Measurements from ENCODE around the gene DCC. TPM values are rescaled to one million over a fixed set of nuclear protein-coding genes. Genes with fewer than 3 reads are reported as not detected.

DCC gene
- total RNA-seq, 3 donors from 2014 or later, result under 0.01 to 1.6 (median 0.15) TPM

DNA sequence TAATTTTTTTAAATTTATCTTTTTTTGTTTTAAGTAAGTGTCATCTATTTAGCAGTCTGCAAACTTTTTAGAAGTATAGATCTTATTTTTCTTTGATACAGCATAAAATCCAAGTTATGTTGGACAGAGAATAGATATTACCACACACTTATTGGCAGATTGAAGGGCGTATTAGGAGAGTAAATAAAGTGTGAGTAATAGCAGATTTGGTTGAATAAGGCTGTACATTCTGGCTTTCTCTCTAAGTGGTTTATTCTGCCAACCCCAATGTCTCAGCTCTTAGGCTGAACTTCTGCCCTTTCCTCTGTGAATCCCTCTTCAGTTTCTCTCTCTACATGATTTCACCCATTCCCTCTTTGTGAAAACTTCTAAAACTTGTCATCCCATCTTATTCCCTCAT lies 651.2 kb downstream of the DCC start:
- Histone ChIP-seq H3K4me3 (no peak overlapping the region), H3K4me1 (no peaks in the 10 kb centered on the region), H3K36me3 (no peaks in the 10 kb centered on the region), H3K27me3 (no peaks in the 10 kb centered on the region), H3K9me3 (no peaks in the 10 kb centered on the region), H3K27ac (no peak overlapping the region)
- DNase-seq (ENCODE audit: low spot score in 2 of 2), result no peak
- TF ChIP-seq CTCF (IDR thresholded peaks at IDR 0.05) (no peak), POLR2AphosphoS5 (IDR thresholded peaks at IDR 0.05) (no peak), POLR2A (IDR thresholded peaks at IDR 0.05) (no peak)
- intact Hi-C loops (cut with DNase I; ENCODE audit: low total_unique reads), result no loop called here

- intact Hi-C loops (cut with DNase I; ENCODE audit: low total_unique reads), result no loop called here
- TF ChIP-seq CTCF (IDR thresholded peaks at IDR 0.05) (no peak), POLR2AphosphoS5 (IDR thresholded peaks at IDR 0.05) (no peak), POLR2A (IDR thresholded peaks at IDR 0.05) (no peak)
- Histone ChIP-seq H3K27ac (no peak overlapping the region), H3K4me1 (no peaks in the 10 kb centered on the region), H3K4me3 (no peak overlapping the region), H3K27me3 (no peaks in the 10 kb centered on the region), H3K36me3 (no peaks in the 10 kb centered on the region), H3K9me3 (no peaks in the 10 kb centered on the region)
- no peak for DNase-seq (ENCODE audit: low spot score in 2 of 2)
Measured at GRCh38 chr18:52992041-52992440, 652.0 kb downstream of the DCC start.

- no peaks in the 10 kb centered on the region for H3K4me1 ChIP-seq
- H3K27ac ChIP-seq, result no peak overlapping the region
- TF ChIP-seq POLR2AphosphoS5 (IDR thresholded peaks at IDR 0.05) (no peak), CTCF (IDR thresholded peaks at IDR 0.05) (no peak), POLR2A (IDR thresholded peaks at IDR 0.05) (no peak)
- H3K36me3 ChIP-seq, result no peaks in the 10 kb centered on the region
- H3K27me3 ChIP-seq, result no peaks in the 10 kb centered on the region
- no peak overlapping the region for H3K4me3 ChIP-seq
- no peaks in the 10 kb centered on the region for H3K9me3 ChIP-seq
- DNase-seq (ENCODE audit: low spot score in 2 of 2), result no peak
- intact Hi-C loops (cut with DNase I; ENCODE audit: low total_unique reads), result loop anchor here (5.0 kb wide), 1 partner anchor 1396 kb away; no protein-coding TSS in a partner anchor
Measured at GRCh38 chr18:52995875-52996274, 655.9 kb downstream of the DCC start.

- H3K27me3 ChIP-seq, result no peaks in the 10 kb centered on the region
- no peaks in the 10 kb centered on the region for H3K36me3 ChIP-seq
- no peaks in the 10 kb centered on the region for H3K4me1 ChIP-seq
- TF ChIP-seq CTCF (IDR thresholded peaks at IDR 0.05) (no peak), POLR2AphosphoS5 (IDR thresholded peaks at IDR 0.05) (no peak), POLR2A (IDR thresholded peaks at IDR 0.05) (no peak)
- no peak for DNase-seq (ENCODE audit: low spot score in 2 of 2)
- intact Hi-C loops (cut with DNase I; ENCODE audit: low total_unique reads), result loop anchor here (5.0 kb wide), 1 partner anchor 1393 kb away; no protein-coding TSS in a partner anchor
- no peak overlapping the region for H3K4me3 ChIP-seq
- no peak overlapping the region for H3K27ac ChIP-seq
- no peaks in the 10 kb centered on the region for H3K9me3 ChIP-seq
Measured at GRCh38 chr18:52999633-53000032, 659.6 kb downstream of the DCC start.

GRCh38 chr18:53004798-53005197 lies 664.8 kb downstream of the DCC start:
- DNase-seq (ENCODE audit: low spot score in 2 of 2), result no peak
- no peaks in the 10 kb centered on the region for H3K9me3 ChIP-seq
- H3K36me3 ChIP-seq, result no peaks in the 10 kb centered on the region
- TF ChIP-seq POLR2AphosphoS5 (IDR thresholded peaks at IDR 0.05) (no peak), CTCF (IDR thresholded peaks at IDR 0.05) (no peak), POLR2A (IDR thresholded peaks at IDR 0.05) (no peak)
- H3K27me3 ChIP-seq, result no peaks in the 10 kb centered on the region
- no peak overlapping the region for H3K4me3 ChIP-seq
- no peak overlapping the region for H3K27ac ChIP-seq
- H3K4me1 ChIP-seq, result no peaks in the 10 kb centered on the region
- intact Hi-C loops (cut with DNase I; ENCODE audit: low total_unique reads), result no loop called here
